Measurements from ENCODE around the gene PGLYRP4.

Gene PGLYRP4

GRCh38 chr1:153355445-153356071 lies 6.9 kb upstream of the PGLYRP4 start:
- peak; percentile 92 for TF ChIP-seq CTCF (conservative IDR thresholded peaks at IDR 0.05)
- H3K27ac ChIP-seq, result no peak overlapping the region

GRCh38 chr1:153354515-153355193 lies 6.0 kb upstream of the PGLYRP4 start:
- no peak overlapping the region for H3K27ac ChIP-seq
- no peak; the same call in 1 of the 2 replicates for TF ChIP-seq CTCF (conservative IDR thresholded peaks at IDR 0.05)

GRCh38 chr1:153353226-153353947 lies 4.7 kb upstream of the PGLYRP4 start:
- TF ChIP-seq CTCF (conservative IDR thresholded peaks at IDR 0.05), result peak; percentile 83
- no peak overlapping the region for H3K27ac ChIP-seq

GRCh38 chr1:153352523-153352922 lies 3.9 kb upstream of the PGLYRP4 start:
- peak; percentile 96 for TF ChIP-seq CTCF (conservative IDR thresholded peaks at IDR 0.05)
- H3K27ac ChIP-seq, result no peak overlapping the region

- no peak overlapping the region for H3K27ac ChIP-seq
- TF ChIP-seq CTCF (conservative IDR thresholded peaks at IDR 0.05), result no peak
Observed at GRCh38 chr1:153350321-153350957, 1.8 kb upstream of the PGLYRP4 start.

GRCh38 chr1:153349363-153350320 lies 1.0 kb upstream of the PGLYRP4 start:
- TF ChIP-seq CTCF (conservative IDR thresholded peaks at IDR 0.05), result no peak
- H3K27ac ChIP-seq, result no peak overlapping the region

Measured in VCaP (cell line).